Hematopoietic multipotent progenitor cell treated with erythropoietin and hydrocortisone succinate and interleukin-3 and kit ligand, for 6 days (in vitro differentiated cells): ENCODE data around the gene TRPM1.

ENCODE experiments used
- DNase-seq: peaks from one replicate; pipeline ENCODE4 v3.0.0-alpha.2; 2015

TRPM1 gene

GRCh38 chr15:31081588-31082250, 19.8 kb downstream of the TRPM1 start:
- no peak for DNase-seq

GRCh38 chr15:31081056-31081455, 20.5 kb downstream of the TRPM1 start:
- no peak for DNase-seq

DNA sequence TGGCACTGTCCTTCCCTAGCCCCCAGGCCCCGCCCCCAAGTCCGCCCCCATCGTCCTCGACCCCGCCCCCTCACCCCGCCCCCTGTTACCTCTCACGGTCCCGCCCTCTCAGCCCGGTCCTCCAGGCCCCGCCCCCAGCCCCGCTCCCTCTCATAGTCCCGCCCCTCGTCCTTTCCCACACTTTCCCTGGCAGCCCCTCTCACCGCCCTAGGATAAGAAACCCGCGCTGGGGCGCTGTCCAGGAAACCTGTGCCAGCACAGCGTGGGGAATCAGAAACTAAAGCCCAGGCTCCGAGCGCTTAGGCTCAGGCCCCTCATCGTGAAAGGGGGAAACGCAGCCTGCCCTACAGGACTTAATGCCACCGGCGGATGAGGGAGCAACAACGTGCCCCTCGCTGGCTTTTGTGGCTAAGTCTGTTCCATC, 20.9 kb downstream of the TRPM1 start:
- DNase-seq: peak; percentile 79

DNA sequence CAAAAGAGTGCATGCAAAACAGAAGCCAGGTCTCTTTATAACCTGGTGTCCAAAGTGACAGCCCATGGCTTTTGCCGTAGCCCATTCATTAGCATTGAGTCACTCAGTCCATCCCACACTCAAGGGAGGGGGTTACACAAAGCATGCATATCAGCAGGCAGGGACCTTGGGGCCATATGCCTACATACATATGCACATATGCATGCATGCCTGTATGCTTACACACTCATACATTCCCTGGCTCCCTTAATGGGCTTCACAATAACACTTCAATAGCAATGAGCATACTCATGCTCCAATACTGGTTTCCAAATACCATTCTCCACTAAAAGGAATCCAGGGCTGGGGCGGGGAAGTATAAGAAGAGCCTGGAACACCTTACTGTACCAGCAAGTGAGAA, 22.0 kb downstream of the TRPM1 start:
- DNase-seq: no peak

GRCh38 chr15:31078471-31078870, 23.1 kb downstream of the TRPM1 start:
- no peak for DNase-seq

DNA sequence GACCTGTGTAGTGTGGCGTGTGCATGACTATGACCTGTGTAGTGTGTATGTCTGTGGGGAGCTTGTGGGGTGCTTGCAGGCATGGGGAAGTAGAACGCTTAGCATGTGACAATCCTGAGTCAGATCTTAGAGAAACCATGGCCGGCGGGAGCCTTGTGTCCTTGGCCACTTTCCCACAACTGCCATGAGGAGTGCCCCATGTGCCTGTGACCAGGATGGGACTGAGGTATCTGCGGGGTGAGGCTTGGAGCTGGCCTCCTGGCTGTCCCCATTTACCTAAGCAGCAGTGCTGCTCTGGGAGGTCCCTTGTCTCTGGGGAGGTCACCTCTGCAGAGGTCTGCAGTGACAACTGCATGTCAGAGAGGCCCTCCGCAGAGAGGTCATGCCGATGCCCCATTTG, 23.6 kb downstream of the TRPM1 start:
- no peak for DNase-seq

DNA sequence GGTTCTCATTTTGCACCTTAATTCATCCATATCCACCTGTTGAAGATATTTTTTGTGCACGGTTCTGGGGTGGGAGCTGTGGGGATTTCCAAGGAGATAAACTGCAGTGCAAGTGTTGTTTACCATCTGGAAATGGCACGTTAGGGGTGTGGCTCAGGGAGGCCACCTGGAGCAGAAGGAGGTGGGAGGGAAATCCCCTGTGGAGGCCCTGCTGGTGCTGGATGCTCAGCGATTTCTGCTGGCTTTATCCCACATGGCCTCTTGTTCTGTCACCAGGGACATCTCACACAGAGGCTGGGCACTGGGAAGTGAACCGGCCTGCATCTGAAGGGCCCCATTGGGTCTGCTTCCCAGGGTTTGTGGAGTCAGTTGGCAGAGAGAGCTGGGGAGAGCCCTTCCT, 24.3 kb downstream of the TRPM1 start:
- DNase-seq: no peak

DNA sequence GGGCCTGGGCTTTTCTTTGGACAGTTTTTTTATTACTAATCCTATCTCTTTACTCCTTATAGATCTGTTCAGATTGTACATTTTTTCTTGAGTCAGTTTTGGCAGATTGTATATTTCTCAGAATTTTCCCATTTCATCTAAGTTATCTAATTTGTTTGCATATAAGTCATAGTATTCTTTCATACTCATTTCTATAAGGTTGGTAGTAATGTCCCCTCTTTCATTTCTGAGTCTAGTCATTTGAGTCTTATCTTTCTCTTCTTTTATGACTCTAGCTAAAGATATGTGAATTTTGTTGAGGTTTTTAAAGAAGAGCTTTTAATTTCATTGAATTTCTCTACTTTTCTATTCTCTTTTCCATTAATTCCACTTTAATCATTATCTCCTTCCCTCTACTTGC, 27.2 kb downstream of the TRPM1 start:
- DNase-seq: no peak

- DNase-seq: no peak
Measured at GRCh38 chr15:31070867-31071266, 30.7 kb downstream of the TRPM1 start.

GRCh38 chr15:31069360-31070000, 32.0 kb downstream of the TRPM1 start:
- no peak for DNase-seq

GRCh38 chr15:31067890-31068603, 33.5 kb downstream of the TRPM1 start:
- no peak for DNase-seq

DNA sequence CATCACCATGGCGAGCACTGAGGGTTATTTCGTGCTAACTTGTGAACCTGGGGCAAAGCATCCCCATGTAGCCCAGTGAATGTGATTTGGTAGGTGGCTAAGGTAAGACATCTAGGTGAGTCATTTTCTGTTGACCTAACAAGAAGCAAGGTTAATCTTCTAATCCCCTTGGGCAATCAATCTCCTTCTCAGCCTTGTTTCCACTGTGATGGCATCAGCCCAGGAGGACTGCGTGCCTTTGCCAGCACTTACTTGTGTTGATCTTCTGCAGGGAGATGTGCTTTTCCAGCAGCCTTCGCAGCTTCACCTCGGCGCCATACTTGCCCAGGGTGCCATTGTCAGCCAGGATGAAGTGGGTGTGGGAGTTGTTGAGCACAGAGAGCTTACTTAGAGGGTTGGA, 35.7 kb downstream of the TRPM1 start:
- no peak for DNase-seq

- DNase-seq: no peak
Measured at GRCh38 chr15:31062911-31063310, 38.6 kb downstream of the TRPM1 start.

- no peak for DNase-seq
Measured at GRCh38 chr15:31062310-31062847, 39.1 kb downstream of the TRPM1 start.

DNA sequence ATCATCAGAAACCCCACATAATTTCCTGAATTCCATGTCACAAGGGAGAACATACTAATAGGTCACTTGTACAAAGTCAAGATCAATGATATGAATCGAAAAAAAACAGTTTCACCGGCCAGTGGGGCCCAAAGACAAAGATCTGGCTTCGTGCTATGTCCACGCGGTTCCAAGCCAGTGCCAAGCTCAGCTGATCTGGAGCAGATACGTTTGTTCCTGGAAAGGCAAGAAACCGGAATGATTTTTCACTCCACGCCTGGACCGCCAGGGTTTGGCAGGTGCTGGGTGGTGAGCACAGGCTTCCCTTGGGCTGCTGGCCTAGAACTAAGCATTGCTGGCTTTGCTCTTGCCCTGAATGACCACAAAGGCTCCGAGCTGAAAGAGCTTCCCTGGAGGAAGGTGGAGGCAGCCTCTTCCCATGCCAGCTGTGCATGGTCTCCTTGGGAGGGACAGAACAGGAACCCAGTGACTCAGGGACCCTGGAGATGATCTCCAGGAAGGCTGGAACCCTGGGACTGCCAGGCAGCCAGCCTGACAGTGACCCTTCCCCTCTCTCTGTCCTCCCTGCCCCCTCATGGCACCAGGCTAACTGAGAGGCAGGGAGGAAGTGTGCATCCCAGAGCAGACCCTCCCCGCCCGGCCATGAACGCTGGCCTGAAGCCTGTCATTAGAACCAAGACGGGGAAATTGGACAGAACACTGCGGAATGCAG, 40.9 kb downstream of the TRPM1 start:
- no peak for DNase-seq

GRCh38 chr15:31058236-31058962, 43.1 kb downstream of the TRPM1 start:
- no peak for DNase-seq

GRCh38 chr15:31051496-31052080, 49.9 kb downstream of the TRPM1 start:
- DNase-seq: peak; percentile 22

DNA sequence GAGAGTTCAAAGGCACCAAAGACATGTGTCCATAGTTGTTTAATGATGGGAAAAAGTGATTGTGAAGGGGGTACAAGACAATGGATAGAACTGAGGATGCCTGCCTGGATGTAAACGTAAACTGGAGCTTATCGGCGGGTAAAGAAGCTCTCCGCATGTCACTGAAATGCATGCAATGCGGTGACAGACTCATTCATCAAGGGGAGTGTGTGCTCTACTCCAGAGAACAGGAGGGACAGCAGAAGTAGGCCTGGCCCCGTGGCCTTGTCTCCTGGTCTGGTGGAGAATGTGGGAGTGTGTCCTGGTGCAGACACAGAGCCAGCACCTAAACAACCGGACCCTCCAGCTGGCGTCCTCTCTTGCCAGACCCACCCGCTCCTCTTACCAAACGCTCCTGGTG, 50.6 kb downstream of the TRPM1 start:
- DNase-seq: no peak

DNA sequence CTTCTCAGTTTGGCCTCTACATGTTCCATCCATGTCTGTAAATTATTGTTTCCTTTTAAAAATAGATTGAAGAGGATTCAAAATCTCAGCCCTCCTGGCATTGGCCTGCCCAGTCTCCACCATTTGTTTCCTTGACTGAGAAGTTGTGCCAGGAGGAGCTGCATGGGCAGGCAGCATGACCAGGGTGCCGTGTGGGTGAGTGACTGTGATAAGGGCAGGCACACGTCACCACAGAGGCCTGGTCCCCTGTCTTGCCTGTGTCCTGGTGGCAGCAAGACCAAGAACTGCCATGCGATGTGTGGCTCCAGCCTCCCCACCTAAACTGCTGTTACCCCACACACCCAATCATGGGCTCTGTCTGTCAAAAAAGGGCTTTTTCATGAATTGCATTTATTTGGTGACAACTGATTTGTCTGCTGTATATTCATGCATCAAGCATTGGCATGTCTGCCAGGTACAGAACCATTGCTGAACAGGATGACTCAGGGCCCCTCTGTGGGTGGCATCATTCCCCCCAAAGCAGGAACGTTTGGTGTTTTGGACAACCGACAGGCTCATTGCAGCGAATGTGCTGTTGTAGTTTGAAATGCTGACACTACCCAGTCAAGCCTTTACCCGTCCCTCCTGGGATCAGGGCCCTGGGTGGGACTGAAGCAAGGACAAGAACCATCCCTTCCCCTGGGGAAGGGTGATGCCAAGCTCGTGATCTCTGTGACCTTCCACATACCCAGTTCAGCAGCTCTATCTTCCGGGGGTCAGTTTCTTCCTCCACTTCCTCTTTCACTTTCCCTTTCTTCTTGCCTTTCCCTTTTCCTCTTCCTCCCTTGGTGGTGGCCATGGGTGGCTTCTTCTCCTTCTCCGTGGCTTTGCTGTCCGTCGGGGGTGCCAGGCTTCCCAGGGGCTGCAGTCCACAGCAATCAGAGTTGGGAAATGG, 51.6 kb downstream of the TRPM1 start:
- peak; percentile 15 for DNase-seq

GRCh38 chr15:31049111-31049510, 52.4 kb downstream of the TRPM1 start:
- DNase-seq: peak; percentile 46

GRCh38 chr15:31047437-31047836, 54.1 kb downstream of the TRPM1 start:
- no peak for DNase-seq
